GM12878 (cell line): ENCODE data around the gene SFMBT1. TPM values are rescaled to one million over a fixed set of nuclear protein-coding genes. Genes with fewer than 3 reads are reported as not detected.

Experiments
- ATAC-seq: fragments of 200-7000 bp; cut with Tn5 transposase; 3 replicates; pipeline ENCODE4 v1.9.1; 2020; ENCODE audit warnings: mild to moderate bottlenecking, moderate library complexity
- BruUV-seq: library from RNA; stranded (reverse); fragments of 400-500 nt; replicated peaks from 2 replicates; lab custom pipeline; 2021; lab: Mats Ljungman, UMichigan
- CTCF ChIA-PET: fragments of 300-600 bp; sonication (Branson Sonifier 250); formaldehyde crosslinking; extraction: SDS; loops from one replicate; lab custom pipeline; 2021; ENCODE audit warnings: inconsistent platforms; lab: Yijun Ruan, JAX
- POLR2A ChIA-PET: fragments of 350-600 bp; formaldehyde crosslinking; extraction: SDS; loops from one replicate; lab custom pipeline; 2021; ENCODE audit warnings: inconsistent platforms; lab: Charles Lee
- RAD21 ChIA-PET: fragments of 300-600 bp; sonication (Branson Sonifier 250); formaldehyde crosslinking; loops from one replicate; lab custom pipeline; 2023; ENCODE audit warnings: antibody characterized with exemption; ENCODE audit not compliant: unreplicated experiment; lab: Charles Lee
- SMC1A ChIA-PET: fragments of 300-600 bp; sonication (Branson Sonifier 250); formaldehyde crosslinking; loops from one replicate; lab custom pipeline; 2023; ENCODE audit not compliant: unreplicated experiment, uncharacterized antibody; lab: Charles Lee
- DNase-seq: peaks from one replicate; pipeline ENCODE4 v3.0.0-alpha.2; 2011; ENCODE audit warnings: low read depth, low spot score
- FAIRE-seq: peaks from 3 replicates; lab custom pipeline; 2011; peaks lifted over from hg19 to GRCh38; lab: Jason Lieb, UNC
- H2AFZ ChIP-seq: 2 replicates; pipeline ENCODE4 v1.6.0; 2011; ENCODE audit warnings: low read depth, low read length, control low read depth; ENCODE audit not compliant: control insufficient read depth
- H3K27ac ChIP-seq: 2 replicates; pipeline ENCODE4 v1.5.1; 2011; ENCODE audit warnings: control low read depth; ENCODE audit not compliant: control insufficient read depth, insufficient read depth
- H3K27me3 ChIP-seq, 2 experiments: replicated peaks in 1 of 2; 2 replicates each; pipeline versions ENCODE4 v1.6.0 to v1.6.1; 2011; ENCODE audit warnings: low read length in 1 of 2; ENCODE audit not compliant: control insufficient read depth in 2 of 2, insufficient read depth in 2 of 2
- H3K36me3 ChIP-seq, 2 experiments: 2 replicates each; pipeline ENCODE4 v1.5.1; 2011; ENCODE audit warnings: low read length in 1 of 2; ENCODE audit not compliant: control insufficient read depth in 2 of 2, insufficient read depth in 2 of 2
- H3K4me1 ChIP-seq: 2 replicates; pipeline ENCODE4 v1.6.1; 2011; ENCODE audit warnings: mild to moderate bottlenecking, low read length, moderate library complexity, mixed read lengths; ENCODE audit not compliant: control insufficient read depth, insufficient read depth
- H3K4me2 ChIP-seq: 2 replicates; pipeline ENCODE4 v1.6.0; 2011; ENCODE audit warnings: control low read depth; ENCODE audit not compliant: control insufficient read depth, insufficient read depth
- H3K4me3 ChIP-seq: fragments of 200-600 bp; sonication (generic); 2 replicates; pipeline ENCODE4 v1.5.1; 2016
- H3K79me2 ChIP-seq: 2 replicates; pipeline ENCODE4 v1.6.0; 2011; ENCODE audit warnings: low read length; ENCODE audit not compliant: control insufficient read depth, insufficient read depth
- H3K9ac ChIP-seq: 2 replicates; pipeline ENCODE4 v1.8.0; 2011; ENCODE audit warnings: low read length, control low read depth, mixed read lengths; ENCODE audit not compliant: control insufficient read depth, insufficient read depth
- H3K9me3 ChIP-seq: replicated peaks from 3 replicates; pipeline ENCODE4 v1.5.1; 2011; ENCODE audit warnings: mild to moderate bottlenecking, low read length; ENCODE audit not compliant: control insufficient read depth, insufficient read depth
- H4K20me1 ChIP-seq: 2 replicates; pipeline ENCODE4 v1.6.0; 2011; ENCODE audit not compliant: control insufficient read depth, insufficient read depth
- CBFB ChIP-seq: IDR thresholded peaks from 2 replicates; pipeline ENCODE4 v1.6.1; 2016; ENCODE audit warnings: antibody characterized with exemption, low read depth
- CHD1 ChIP-seq: IDR thresholded peaks from 2 replicates; pipeline ENCODE4 v1.6.1; 2012; ENCODE audit warnings: low read depth, low read length, improper control_type of control experiment
- EED ChIP-seq: sonication (generic); IDR thresholded peaks from 2 replicates; pipeline ENCODE4 v1.6.1; 2016; ENCODE audit warnings: antibody characterized with exemption, low read depth
- ETV6 ChIP-seq, 2 experiments: fragments of 450-650 bp in 1 of 2; IDR thresholded peaks in 1 of 2; conservative IDR thresholded peaks in 1 of 2; 2 replicates each; pipeline ENCODE4 v1.6.1; 2014; ENCODE audit warnings: antibody characterized with exemption in 1 of 2, borderline replicate concordance in 1 of 2, low read depth in 1 of 2, mild to moderate bottlenecking in 1 of 2, moderate library complexity in 1 of 2
- IKZF2 ChIP-seq, 2 experiments: fragments of 450-650 bp; IDR thresholded peaks; 2 replicates each; pipeline ENCODE4 v1.6.1; 2017; ENCODE audit warnings: mild to moderate bottlenecking in 2 of 2, moderate library complexity in 2 of 2
- NFYB ChIP-seq: IDR thresholded peaks from 2 replicates; pipeline ENCODE4 v1.6.1; 2011; ENCODE audit warnings: low read depth, mild to moderate bottlenecking, low read length, improper control_type of control experiment, moderate library complexity; ENCODE audit not compliant: insufficient read depth
- RUNX3 ChIP-seq: IDR thresholded peaks from 2 replicates; pipeline ENCODE4 v1.6.1; 2012; ENCODE audit warnings: low read length, inconsistent platforms
- SIN3A ChIP-seq: IDR thresholded peaks from 2 replicates; pipeline ENCODE4 v1.6.1; 2012; ENCODE audit warnings: low read depth, low read length, improper control_type of control experiment
- TCF3 ChIP-seq: IDR thresholded peaks from 2 replicates; pipeline ENCODE4 v1.6.1; 2012; ENCODE audit warnings: low read depth, mild to moderate bottlenecking, low read length, borderline replicate concordance; ENCODE audit not compliant: insufficient read depth
- YBX1 ChIP-seq: fragments of 450-650 bp; IDR thresholded peaks from 2 replicates; pipeline ENCODE4 v1.6.1; 2016; ENCODE audit warnings: antibody characterized with exemption
- ZZZ3 ChIP-seq: IDR thresholded peaks from 2 replicates; pipeline ENCODE4 v1.6.1; 2011; ENCODE audit warnings: low read depth; ENCODE audit not compliant: control insufficient read depth, insufficient read length
- WGBS: methylation state at CpG from one replicate; pipeline ENCODE4 v1.1.6; 2016; ENCODE audit warnings: low lambda C conversion rate; ENCODE audit not compliant: insufficient replicate concordance, insufficient coverage; ENCODE audit errors: missing lambda C conversion rate; 5-methylcytosine and 5-hydroxymethylcytosine counted together
- in situ Hi-C: fragments of 300-500 bp; cut with MboI; formaldehyde crosslinking; loops from 9 replicates; pipeline ENCODE4 v1.14.3; 2018; ENCODE audit warnings: mixed read lengths
- intact Hi-C: fragments of 100-400 bp; cut with micrococcal nuclease; formaldehyde crosslinking; loops from one replicate; pipeline ENCODE4 v1.14.2; 2022; ENCODE audit not compliant: unreplicated experiment
- polyA plus RNA-seq, 11 experiments: library from polyadenylated mRNA; depleted of rRNA in 4 of 11; unstranded in 6 of 11; stranded (reverse) in 5 of 11; fragments of >200 nt; fragmentation: Nextera tagmentation in 4 of 11; fragmentation: Illumina TruSeq in 1 of 11; extraction: Ambion mirVana in 4 of 11; extraction: Trizol in 1 of 11; gene quantifications; 1 replicate in 1 of 11; 2 replicates in 10 of 11; pipeline versions ENCODE4 v1.2.1 to v1.2.3, GENCODE V29; 2011 to 2016; ENCODE audit warnings: inconsistent platforms in 2 of 11, missing spikeins in 2 of 11, low read depth in 1 of 11
- total RNA-seq, 4 experiments: library from RNA; depleted of rRNA in 3 of 4; stranded (reverse); fragments of >200 nt in 3 of 4; fragmentation: Illumina TruSeq in 1 of 4; extraction: Trizol in 1 of 4; gene quantifications; 2 replicates each; pipeline versions ENCODE4 v1.2.1 to v1.2.3, GENCODE V29; 2013 to 2021
- TF ChIP-seq, protein P1 (sequence below): fragments of 450-650 bp; formaldehyde crosslinking; IDR thresholded peaks from 2 replicates; pipeline ENCODE4 v1.4.0; 2022; ENCODE audit warnings: mild to moderate bottlenecking, moderate library complexity
- TF ChIP-seq, protein P2 (sequence below): IDR thresholded peaks from 2 replicates; pipeline ENCODE4 v1.6.1; 2011; ENCODE audit warnings: low read depth, low read length, improper control_type of control experiment, borderline replicate concordance
- TF ChIP-seq, protein P3 (sequence below): IDR thresholded peaks from 2 replicates; pipeline ENCODE4 v1.6.1; 2011; ENCODE audit warnings: mild to moderate bottlenecking, low read depth, low read length, moderate library complexity; ENCODE audit not compliant: insufficient replicate concordance

SFMBT1 gene
- total and polyA plus RNA-seq, 10 of the 15 experiments (the other 5 are each of a cell fraction or from before 2014, with no cell fraction given), result 3.2 to 19.5 (median 11.4) TPM

DNA sequence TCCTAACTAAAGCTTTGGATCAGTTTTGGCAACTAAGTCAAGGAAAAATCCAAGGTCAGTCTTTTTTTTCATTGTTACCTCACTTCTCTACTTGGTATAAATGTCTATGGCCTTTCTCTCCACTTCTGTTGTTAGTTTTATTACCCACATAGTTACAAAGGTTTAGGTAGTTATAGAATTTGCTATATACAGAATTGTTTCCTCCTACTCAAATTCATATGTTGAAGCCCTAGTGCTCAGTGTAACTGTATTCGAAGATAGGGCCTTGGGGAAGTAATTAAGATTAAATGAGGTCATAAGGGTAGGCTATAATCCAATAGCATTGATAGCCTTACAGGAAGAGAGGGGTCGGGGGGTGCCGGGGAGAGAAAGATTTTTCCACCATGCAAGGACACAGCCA, 128.8 kb downstream of the SFMBT1 start:
- Histone ChIP-seq H3K9ac (no peak overlapping the region), H3K36me3 (peaks cover 0 to 17% of the 10 kb centered on the region in 2 experiments; a peak in 3 of 4 replicates), H3K79me2 (no peaks in the 10 kb centered on the region), H3K9me3 (no peaks in the 10 kb centered on the region), H3K27me3 (no peaks in the 10 kb centered on the region), H3K27ac (no peak overlapping the region), H4K20me1 (no peaks in the 10 kb centered on the region), H2AFZ (no peak overlapping the region), H3K4me3 (no peak overlapping the region), H3K4me1 (no peaks in the 10 kb centered on the region), H3K4me2 (no peak overlapping the region)
- 97% methylated on average over 3 of the region's 3 CpGs for WGBS
- ChIA-PET RAD21 (no interaction called here), CTCF (no interaction called here), SMC1A (no interaction called here), POLR2A (no interaction called here)
- no peak for FAIRE-seq
- in situ Hi-C loops (no loop called here), intact Hi-C loops (no loop called here)
- no peak for ATAC-seq
- no TSS peak for BruUV-seq
- no peak for DNase-seq
- TF ChIP-seq ZZZ3, result no peak
- TF ChIP-seq IKZF2 (IDR thresholded peaks at IDR 0.05), result no peak
- no peak for TF ChIP-seq NFYB
- TF ChIP-seq, protein P1, sequence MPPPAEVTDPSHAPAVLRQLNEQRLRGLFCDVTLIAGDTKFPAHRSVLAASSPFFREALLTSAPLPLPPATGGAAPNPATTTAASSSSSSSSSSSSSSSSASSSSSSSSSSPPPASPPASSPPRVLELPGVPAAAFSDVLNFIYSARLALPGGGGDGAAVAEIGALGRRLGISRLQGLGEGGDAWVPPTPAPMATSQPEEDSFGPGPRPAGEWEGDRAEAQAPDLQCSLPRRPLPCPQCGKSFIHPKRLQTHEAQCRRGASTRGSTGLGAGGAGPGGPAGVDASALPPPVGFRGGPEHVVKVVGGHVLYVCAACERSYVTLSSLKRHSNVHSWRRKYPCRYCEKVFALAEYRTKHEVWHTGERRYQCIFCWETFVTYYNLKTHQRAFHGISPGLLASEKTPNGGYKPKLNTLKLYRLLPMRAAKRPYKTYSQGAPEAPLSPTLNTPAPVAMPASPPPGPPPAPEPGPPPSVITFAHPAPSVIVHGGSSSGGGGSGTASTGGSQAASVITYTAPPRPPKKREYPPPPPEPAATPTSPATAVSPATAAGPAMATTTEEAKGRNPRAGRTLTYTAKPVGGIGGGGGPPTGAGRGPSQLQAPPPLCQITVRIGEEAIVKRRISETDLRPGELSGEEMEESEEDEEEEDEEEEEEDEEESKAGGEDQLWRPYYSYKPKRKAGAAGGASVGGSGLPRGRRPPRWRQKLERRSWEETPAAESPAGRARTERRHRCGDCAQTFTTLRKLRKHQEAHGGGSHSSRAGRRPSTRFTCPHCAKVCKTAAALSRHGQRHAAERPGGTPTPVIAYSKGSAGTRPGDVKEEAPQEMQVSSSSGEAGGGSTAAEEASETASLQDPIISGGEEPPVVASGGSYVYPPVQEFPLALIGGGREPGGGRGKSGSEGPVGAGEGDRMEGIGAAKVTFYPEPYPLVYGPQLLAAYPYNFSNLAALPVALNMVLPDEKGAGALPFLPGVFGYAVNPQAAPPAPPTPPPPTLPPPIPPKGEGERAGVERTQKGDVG (CRISPR knock-in tag), result no peak
- no peak for TF ChIP-seq YBX1
- TF ChIP-seq, protein P2, sequence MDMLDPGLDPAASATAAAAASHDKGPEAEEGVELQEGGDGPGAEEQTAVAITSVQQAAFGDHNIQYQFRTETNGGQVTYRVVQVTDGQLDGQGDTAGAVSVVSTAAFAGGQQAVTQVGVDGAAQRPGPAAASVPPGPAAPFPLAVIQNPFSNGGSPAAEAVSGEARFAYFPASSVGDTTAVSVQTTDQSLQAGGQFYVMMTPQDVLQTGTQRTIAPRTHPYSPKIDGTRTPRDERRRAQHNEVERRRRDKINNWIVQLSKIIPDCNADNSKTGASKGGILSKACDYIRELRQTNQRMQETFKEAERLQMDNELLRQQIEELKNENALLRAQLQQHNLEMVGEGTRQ, result no peak
- TF ChIP-seq ETV6 (conservative IDR thresholded peaks at IDR 0.05 in 1 of 2, IDR thresholded peaks at IDR 0.05 in 1 of 2; ENCODE audit: borderline replicate concordance in 1 of 2, low read depth in 1 of 2), result no peak
- no peak for TF ChIP-seq SIN3A
- TF ChIP-seq CBFB, result no peak
- TF ChIP-seq RUNX3, result no peak
- TF ChIP-seq CHD1, result no peak
- no peak for TF ChIP-seq TCF3
- no peak for TF ChIP-seq EED
- TF ChIP-seq, protein P3, sequence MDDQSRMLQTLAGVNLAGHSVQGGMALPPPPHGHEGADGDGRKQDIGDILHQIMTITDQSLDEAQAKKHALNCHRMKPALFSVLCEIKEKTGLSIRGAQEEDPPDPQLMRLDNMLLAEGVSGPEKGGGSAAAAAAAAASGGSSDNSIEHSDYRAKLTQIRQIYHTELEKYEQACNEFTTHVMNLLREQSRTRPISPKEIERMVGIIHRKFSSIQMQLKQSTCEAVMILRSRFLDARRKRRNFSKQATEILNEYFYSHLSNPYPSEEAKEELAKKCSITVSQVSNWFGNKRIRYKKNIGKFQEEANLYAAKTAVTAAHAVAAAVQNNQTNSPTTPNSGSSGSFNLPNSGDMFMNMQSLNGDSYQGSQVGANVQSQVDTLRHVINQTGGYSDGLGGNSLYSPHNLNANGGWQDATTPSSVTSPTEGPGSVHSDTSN, result no peak
